Hippocampal formation (tissue), 2 donors: ENCODE data around the gene PGBD4.

Source experiments
- DNase-seq, 2 donors: peaks; one replicate each; lab custom pipeline; 2025; lab: John Stamatoyannopoulos, UW

The PGBD4 gene

DNA sequence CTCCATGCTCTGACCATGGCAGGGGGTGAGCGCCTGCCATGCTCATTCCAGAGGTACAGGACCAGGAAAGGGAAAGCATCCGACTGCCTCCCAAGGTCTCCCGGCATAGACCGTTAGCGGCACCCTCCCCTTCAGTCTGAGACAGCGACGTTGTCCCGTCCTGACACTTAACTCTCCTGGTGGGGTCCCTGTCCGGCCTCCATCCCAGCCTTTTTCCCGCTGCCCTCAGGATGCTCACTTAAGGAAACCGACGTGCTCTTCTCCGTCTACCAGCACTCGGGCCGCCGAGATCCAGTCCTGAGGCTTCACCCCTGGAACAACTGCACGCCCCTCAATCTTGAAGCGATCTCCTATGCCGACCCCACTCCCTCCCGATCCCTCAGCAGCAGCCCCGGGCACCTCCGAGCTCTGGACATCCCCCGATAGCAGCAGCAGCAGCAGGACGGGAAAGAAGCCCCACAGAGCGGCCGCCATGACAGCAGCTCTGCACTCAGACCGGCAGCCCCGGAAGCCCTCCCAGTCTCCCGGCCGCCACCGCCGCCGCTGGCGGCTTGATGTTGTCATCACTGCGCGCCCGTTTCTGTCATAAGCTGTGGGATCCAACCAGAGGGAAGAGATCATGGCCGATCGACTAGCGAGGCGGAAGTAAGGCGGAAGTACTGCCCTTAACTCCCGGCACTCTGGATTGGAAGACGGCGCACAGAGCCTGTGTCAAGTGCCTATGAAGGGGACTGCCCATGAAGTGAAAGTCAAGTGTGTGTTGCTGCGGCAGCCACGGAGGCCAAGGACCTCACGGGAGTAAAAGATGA is at the start of gene PGBD4, which contains the start of gene EMC7:
Gene PGBD4 (plus strand): TSS at position 718 of the 809 bp plus-strand sequence. CDS start 449 bp downstream, outside the sequence.
Gene EMC7 (minus strand): TSS at position 497 of the 809 bp plus-strand sequence. CDS start 23 bp downstream, at position 474.
- peak; percentile 98 to 99 for DNase-seq

DNA sequence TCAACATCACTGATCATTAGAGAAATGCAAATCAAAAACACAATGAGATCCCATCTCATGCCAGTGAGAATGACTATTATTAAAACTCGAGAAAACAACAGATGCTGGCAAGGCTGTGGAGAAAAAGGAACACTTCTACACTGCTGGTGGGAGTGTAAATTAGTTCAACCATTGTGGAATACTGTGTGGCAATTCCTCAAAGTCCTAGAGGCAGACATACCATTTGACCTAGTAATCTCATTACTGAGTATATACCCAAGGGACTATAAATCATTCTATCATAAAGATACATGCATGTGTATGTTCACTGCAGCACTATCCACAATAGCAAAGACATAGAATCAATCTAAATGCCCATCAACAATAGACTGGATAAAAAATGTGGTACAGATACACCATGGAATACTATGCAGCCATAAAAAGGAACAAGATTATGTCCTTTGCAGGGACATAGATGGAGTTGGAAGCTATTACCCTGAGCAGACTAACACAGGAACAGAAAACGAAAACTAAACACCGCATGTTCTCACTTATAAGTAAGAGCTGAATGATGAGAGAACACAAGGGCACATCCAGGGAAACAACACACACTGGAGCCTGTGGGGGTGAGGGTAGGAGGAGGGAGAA is 47.7 kb upstream of the PGBD4 start:
- no peak for DNase-seq

- no peak for DNase-seq
Observed at GRCh38 chr15:34055868-34056595, 45.9 kb upstream of the PGBD4 start.

- DNase-seq: no peak
Observed at GRCh38 chr15:34056911-34057310, 45.0 kb upstream of the PGBD4 start.

DNA sequence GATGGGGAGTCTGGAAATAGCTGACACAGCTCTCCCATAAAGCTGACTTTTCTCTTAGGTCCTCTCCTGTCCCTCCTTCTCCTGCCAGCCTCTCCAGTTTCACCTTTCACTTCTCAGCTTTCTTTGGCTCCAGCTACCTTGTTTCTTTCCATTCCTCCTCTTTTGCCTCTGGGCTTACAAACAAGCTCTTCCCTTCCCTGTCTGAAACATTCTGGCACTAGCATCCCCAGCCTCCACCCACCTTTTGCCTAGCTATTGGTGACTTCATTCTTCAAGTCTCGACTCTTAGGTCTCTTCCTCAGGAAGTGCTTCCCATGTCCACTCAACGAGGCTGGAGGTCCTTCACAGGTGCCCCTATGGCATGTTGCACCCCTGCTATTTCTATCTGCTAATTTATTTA is 42.4 kb upstream of the PGBD4 start:
- no peak for DNase-seq

DNA sequence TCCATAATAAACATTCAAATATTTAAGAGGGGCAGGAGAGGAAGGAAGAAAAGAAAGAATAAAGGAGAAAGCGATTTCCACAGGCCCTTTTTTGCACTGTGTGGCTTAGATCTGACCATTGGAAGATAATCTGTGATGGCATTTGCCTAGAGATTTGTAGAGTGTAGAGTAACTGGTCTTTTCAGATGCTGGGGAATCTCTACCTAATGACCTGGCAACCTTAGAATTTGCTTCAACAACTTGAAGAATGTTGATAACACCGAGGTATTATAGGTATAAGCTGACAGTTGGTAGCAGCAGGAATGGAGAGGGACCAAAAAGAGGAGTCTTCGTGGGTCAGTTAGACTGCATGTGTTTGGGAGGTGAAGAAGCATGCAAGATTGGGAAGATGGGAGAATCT is 41.9 kb upstream of the PGBD4 start:
- no peak for DNase-seq

GRCh38 chr15:34064438-34064837 is 37.4 kb upstream of the PGBD4 start:
- DNase-seq: no peak

GRCh38 chr15:34065261-34065660 is 36.6 kb upstream of the PGBD4 start:
- no peak for DNase-seq

DNA sequence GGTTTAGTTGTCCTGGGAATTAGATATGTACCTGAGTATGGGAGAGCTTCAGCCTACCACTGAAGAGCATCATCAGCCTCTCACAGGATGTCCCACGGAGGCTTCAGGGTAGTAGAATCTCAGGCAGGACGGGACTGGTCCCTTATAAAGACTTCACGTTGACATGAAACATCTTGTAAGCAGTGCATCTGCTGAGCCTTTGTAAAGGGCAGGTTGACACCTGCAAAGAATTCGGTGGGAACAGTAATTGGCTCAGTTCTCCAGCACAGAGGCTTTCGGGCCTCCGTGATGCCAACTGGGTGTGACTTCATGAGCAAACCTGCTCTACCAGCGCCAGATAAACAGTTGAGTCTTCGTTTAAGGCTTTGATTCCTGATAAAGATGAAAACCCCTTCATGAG is 35.9 kb upstream of the PGBD4 start:
- DNase-seq: no peak

DNA sequence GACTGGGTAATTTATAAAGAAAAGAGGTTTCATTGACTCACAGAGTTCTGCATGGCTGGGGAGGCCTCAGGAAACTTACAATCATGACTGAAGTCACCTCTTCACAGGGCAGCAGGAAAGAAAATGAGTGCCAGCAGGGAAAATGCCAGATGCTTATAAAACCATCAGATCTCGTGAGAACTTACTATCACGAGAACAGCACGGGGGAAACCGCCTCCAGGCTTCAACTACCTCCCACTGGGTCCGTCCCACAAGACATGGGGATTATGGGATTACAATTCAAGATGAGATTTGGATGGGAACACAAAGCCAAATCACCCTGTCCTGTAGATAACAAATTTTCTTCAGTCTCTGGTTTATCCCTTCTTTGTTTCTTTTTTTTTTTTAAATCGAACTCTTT is 31.9 kb upstream of the PGBD4 start:
- DNase-seq: peak in 1 of 2 donors; percentile 1

DNA sequence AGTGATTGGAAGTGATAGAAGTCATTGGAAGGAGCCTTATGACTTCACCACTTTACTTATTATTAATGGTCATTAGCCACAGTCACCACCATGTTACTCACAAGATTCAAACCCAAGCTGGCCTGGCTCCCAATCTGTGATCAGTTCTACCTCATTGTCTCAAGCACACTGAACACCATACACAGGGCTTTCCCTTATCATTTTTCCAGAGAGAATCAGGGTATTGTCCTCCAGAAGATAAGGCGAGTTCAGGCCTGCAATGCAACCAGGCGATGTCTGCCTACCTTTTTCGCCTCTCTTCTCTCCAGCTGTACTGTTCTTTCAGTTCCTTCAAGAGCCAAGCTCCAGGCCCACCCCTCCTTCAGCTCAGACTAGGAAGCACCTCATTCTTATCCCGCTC is 25.1 kb upstream of the PGBD4 start:
- DNase-seq: no peak

- no peak for DNase-seq
Observed at GRCh38 chr15:34078900-34079299, 23.0 kb upstream of the PGBD4 start.

GRCh38 chr15:34079904-34080303 is 22.0 kb upstream of the PGBD4 start:
- no peak for DNase-seq

DNA sequence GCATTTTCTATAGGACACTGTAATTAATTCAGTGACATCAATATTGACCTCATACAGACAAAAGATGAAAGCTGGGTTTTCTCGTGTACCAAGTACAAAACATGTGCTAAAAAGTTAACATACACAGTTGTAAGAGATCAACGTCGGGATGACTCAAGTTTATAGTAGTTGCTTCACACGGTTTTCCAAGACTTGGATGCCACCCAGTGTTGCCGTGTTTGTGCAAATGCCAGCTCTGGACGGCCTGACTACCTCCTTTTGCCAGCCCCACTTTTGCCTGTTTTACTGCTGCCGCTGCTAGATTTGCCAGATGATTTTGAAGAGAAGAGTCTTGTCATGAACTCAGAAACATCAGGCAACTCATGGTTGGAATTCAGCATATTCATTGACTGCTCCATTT is 17.8 kb upstream of the PGBD4 start:
- DNase-seq: peak in 1 of 2 donors; percentile 1

DNA sequence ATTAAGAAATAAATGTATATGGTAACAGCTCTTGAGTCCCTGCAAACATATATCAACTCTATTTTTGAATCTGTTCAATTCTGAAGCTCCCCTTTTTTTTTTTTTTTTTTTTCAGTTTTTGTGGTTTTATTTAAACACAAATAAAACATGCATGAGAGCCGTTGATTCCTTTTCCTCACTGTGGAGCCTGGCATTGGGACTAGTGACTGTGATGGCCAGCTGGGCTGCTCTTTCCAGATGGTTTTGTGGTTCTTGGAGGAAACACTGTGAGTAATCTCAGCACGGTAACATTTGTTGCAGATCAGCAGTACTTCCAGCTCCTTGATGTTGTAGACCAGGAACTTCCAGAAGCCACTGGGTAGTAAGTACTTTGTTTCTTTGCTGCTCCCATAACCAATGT is 16.1 kb upstream of the PGBD4 start:
- DNase-seq: no peak

- DNase-seq: no peak
Observed at GRCh38 chr15:34099914-34100313, 2.0 kb upstream of the PGBD4 start.

- DNase-seq: no peak
Observed at GRCh38 chr15:34102175-34102925, 467 bp downstream of the PGBD4 start.

DNA sequence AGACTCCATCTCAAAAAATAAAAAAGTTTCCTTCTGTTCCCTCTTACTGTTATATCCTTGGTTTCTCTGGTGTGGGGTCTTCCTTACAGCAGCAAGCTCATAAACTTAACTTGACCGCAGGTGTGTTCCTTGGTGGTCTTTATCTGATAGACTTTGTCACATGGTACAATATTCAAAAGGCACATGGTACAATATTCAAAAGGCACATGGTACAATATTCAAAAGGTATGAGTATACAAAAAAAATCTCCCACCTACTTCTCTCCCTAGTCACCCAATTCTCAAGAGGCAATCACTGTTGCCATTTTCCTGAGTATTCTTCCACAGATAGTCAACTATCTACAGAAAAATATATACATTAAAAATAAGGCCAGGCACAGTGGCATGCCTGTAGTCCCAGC is 4.5 kb downstream of the PGBD4 start:
- no peak for DNase-seq

DNA sequence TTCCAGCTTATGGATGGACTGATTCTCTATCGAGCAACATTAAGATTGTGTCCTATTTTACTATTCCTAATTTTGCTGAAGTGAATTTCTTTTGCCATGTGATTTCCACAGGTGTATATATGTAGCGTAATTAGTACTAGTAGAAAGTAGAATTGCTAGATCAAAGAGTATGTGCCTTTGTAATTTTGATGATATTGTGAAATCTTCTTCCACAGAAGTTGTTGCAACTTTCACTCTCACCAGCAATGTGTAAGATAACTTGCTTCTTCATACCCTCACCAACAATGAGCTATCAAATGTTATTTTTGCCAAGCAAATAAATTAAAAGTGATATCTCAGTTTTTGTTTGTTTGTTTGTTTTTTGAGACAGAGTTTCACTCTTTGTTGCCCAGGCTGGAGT is 5.4 kb downstream of the PGBD4 start:
- DNase-seq: no peak

DNA sequence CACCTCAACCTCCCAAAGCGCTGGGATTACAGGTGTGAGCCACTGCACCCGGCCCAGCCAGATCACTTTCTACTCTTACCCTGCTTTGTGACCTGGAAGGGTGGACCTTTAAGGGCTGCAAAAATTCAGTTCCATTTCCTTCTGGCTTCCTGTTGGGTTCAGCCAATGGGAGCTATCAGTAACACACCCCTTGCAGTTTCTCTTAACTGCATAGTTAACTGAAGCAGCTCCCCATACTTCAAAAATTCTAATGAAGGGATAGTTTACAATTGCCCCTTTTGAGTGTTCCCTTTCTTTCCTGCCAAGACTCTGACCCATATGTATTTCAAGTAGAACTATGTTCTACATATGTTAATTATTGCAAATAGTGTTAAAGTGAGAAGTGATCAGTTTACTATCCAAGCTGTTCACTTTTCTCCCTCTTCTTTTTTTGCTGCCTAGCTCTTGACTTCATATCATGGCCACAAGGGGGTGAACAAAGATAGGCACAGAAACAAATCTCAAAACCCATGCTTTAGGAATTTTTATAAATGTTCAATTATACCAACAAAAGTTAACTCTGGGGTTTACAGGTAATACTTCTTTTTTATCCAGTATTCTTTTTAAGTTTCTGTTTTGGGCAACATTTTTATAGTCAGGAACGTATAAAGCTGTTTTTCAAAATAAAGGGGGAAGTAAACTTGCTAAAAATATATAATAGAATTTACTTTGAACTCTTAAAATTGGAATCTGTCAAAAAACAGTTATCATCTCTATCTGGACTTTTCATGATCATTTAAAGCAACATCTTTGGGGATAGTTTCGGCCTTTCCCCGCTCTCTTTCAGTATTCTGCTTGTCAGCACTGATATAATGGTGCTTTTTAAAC is 8.1 kb downstream of the PGBD4 start:
- DNase-seq: no peak

DNA sequence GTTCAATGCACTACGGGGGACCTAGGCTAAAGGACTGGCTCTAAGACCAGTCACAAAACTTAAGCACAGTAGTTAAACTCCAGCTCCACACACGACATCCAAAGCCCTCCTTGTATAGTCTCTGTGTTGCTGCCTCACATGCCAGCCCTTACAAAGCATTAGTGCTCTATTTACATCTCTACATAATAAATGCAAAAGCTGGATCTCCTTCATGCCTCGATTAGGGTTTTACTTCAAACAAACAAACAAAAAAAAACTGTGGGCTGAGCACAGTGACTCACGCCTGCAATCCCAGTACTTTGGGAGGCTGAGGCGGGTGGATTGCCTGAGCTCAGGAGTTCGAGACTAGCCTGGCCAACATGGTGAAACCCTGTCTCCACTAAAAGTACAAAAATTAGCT is 9.6 kb downstream of the PGBD4 start:
- DNase-seq: no peak
